Measurements from ENCODE around the gene SEMA6A. TPM values are rescaled to one million over a fixed set of nuclear protein-coding genes. Genes with fewer than 3 reads are reported as not detected.

SEMA6A gene
- total RNA-seq, 4 donors from 2014 or later: 2.5 to 6.5 (median 2.7) TPM

DNA sequence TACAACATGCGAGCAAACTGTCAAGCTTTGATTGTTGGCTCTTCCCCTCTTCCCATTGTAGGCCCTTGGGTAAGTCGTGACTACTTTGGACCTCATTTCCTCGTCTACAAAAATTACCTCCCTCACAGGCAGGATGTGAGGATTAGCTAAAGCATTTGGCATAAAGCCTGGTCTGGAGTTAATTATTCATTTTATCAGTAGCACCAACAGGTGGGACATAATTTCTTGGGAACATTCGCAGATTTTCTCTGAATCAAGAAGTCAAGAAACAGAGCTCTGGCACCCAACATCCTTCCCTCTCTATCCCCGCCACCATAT, 39.9 kb upstream of the SEMA6A start:
- H3K4me1 ChIP-seq: no peaks in the 10 kb centered on the region
- intact Hi-C loops (cut with DNase I; ENCODE audit: low total_unique reads) (no loop called here), in situ Hi-C loops (cut with MboI; ENCODE audit: low sequenced_read_pairs in 4 of 4) (no loop called here)
- DNase-seq (no peak), ATAC-seq (no peak)
- H3K36me3 ChIP-seq: no peaks in the 10 kb centered on the region
- H3K27ac ChIP-seq: no peak overlapping the region
- no peak overlapping the region for H3K4me3 ChIP-seq
- no peaks in the 10 kb centered on the region for H3K27me3 ChIP-seq
- no peaks in the 10 kb centered on the region for H3K9me3 ChIP-seq
- no peak for TF ChIP-seq CTCF (IDR thresholded peaks at IDR 0.05 in 4 of 5, conservative IDR thresholded peaks at IDR 0.05 in 1 of 5)
- TF ChIP-seq POLR2A (IDR thresholded peaks at IDR 0.05): no peak

DNA sequence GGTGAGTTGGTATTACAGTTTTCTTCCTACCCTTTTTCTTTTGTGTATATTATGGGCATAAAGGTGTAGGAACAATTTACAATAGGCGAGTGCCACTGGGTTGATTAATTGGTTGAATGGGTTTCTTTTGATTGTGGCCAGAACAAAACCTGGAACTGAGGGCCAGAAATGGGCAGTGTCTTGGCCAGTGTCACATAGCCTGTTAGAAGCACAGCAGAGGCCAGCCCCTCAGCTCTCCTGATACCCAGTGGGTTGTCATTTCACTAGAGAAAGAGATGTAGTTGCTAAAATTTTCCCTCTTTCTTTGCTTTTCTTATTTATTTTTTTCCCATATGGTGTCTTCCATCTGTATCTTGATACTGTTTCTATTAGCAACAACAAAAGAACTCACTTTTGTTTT, 38.8 kb upstream of the SEMA6A start:
- in situ Hi-C loops (cut with MboI; ENCODE audit: low sequenced_read_pairs in 4 of 4): no loop called here
- Histone ChIP-seq H3K27me3 (no peaks in the 10 kb centered on the region), H3K36me3 (no peaks in the 10 kb centered on the region), H3K27ac (no peak overlapping the region), H3K4me3 (no peak overlapping the region), H3K9me3 (no peaks in the 10 kb centered on the region), H3K4me1 (no peaks in the 10 kb centered on the region)
- TF ChIP-seq CTCF (IDR thresholded peaks at IDR 0.05 in 4 of 5, conservative IDR thresholded peaks at IDR 0.05 in 1 of 5) (no peak), POLR2A (IDR thresholded peaks at IDR 0.05) (no peak)
- no peak for ATAC-seq
- DNase-seq: no peak
- intact Hi-C loops (cut with DNase I; ENCODE audit: low total_unique reads): no loop called here

DNA sequence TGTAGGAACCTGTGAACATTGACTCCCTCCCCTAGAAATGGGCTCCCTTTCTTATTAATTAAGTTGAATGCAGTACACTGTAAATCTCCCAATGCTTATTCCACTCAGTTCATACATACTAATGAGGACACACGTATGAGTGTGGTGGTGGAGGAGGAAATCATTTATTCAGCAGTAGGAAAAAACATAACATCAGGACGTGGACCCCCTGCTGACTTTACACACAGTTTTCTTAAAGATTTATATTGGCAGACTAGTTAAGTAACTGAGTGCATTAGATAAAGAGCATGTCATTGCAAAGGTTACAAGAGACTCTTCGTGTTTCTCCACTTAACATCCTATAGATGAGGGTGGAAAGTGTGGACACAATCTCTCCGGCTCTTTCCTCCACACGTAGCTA, 37.8 kb upstream of the SEMA6A start:
- intact Hi-C loops (cut with DNase I; ENCODE audit: low total_unique reads): no loop called here

DNA sequence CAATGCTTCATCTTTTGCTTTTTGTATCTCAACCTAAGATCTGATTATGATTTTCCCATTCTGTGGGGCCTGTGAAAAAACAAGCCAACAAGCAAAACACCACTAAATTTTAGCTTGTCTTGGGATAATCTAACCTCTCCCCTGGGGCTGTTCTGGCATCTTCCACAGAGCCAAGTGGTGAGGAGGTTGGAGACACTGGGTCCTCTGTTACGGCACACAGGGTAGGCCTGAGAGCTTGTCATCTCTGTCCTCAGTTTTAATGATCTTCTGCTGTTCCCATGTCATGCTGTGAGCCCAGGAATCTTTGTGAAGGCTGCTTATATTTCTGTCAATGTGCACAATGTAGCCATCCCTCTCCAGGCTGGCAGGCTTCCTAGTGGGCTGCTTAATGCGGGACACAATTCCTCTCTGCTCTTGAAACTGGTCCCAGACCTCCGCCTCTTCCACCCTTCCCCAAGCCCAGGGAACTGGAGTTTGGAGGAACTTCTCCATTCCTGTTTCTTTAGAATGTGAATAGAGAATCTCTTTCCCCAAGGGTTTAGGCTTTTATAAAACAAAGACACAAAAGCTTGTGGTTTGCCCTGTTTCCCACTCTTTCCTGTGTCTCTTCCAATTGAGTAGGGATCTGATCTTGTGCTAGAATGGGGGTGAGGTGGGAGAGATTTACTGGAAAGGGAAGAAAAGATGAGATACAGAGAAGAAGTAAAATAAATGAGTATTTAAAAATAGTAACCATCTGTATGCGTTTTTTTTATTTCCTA, 30.9 kb upstream of the SEMA6A start:
- H3K27ac ChIP-seq: no peak overlapping the region
- H3K9me3 ChIP-seq: no peaks in the 10 kb centered on the region
- H3K36me3 ChIP-seq: no peaks in the 10 kb centered on the region
- intact Hi-C loops (cut with DNase I; ENCODE audit: low total_unique reads): no loop called here
- H3K4me1 ChIP-seq: no peaks in the 10 kb centered on the region
- in situ Hi-C loops (cut with MboI; ENCODE audit: low sequenced_read_pairs in 4 of 4): no loop called here
- H3K27me3 ChIP-seq: no peaks in the 10 kb centered on the region
- no peak overlapping the region for H3K4me3 ChIP-seq
- TF ChIP-seq POLR2A (IDR thresholded peaks at IDR 0.05) (no peak), CTCF (IDR thresholded peaks at IDR 0.05 in 4 of 5, conservative IDR thresholded peaks at IDR 0.05 in 1 of 5) (no peak)
- DNase-seq (no peak), ATAC-seq (no peak)

More for the DNA sequence above, 37.8 kb upstream of the SEMA6A start:
- Histone ChIP-seq H3K4me1 (no peaks in the 10 kb centered on the region), H3K9me3 (no peaks in the 10 kb centered on the region), H3K4me3 (no peak overlapping the region), H3K27me3 (no peaks in the 10 kb centered on the region), H3K27ac (no peak overlapping the region), H3K36me3 (no peaks in the 10 kb centered on the region)
- in situ Hi-C loops (cut with MboI; ENCODE audit: low sequenced_read_pairs in 4 of 4): no loop called here
- no peak for TF ChIP-seq POLR2A (IDR thresholded peaks at IDR 0.05)
- no peak for TF ChIP-seq CTCF (IDR thresholded peaks at IDR 0.05 in 4 of 5, conservative IDR thresholded peaks at IDR 0.05 in 1 of 5)
- ATAC-seq (no peak), DNase-seq (no peak)

DNA sequence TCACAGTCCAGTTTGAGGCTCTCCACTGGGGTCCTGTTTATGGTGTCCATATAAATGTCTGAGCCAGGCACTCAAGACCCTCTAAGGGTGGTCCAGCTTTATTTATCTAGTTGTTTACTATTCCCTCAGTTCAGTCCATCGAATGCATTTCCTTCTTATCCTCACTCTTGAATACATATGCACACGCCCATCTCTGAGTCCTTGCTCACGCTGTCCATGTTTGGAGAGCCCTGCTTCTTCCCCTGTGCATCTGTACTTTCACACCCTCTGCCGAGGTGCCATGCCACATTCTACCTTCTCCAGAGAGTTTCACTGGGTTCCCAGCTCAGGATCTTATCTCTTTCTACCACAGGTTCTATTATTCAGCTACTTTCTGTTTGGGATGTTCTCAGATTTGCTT, 30.2 kb upstream of the SEMA6A start:
- ATAC-seq (no peak), DNase-seq (no peak)
- H3K36me3 ChIP-seq: no peaks in the 10 kb centered on the region
- no peaks in the 10 kb centered on the region for H3K27me3 ChIP-seq
- TF ChIP-seq CTCF (IDR thresholded peaks at IDR 0.05 in 4 of 5, conservative IDR thresholded peaks at IDR 0.05 in 1 of 5): no peak
- no peak for TF ChIP-seq POLR2A (IDR thresholded peaks at IDR 0.05)
- H3K4me1 ChIP-seq: no peaks in the 10 kb centered on the region
- intact Hi-C loops (cut with DNase I; ENCODE audit: low total_unique reads): no loop called here
- H3K9me3 ChIP-seq: no peaks in the 10 kb centered on the region
- no peak overlapping the region for H3K27ac ChIP-seq
- H3K4me3 ChIP-seq: no peak overlapping the region
- in situ Hi-C loops (cut with MboI; ENCODE audit: low sequenced_read_pairs in 4 of 4): no loop called here

All from gastrocnemius medialis (tissue), 4 donors.